Measurements from ENCODE around the gene LGR4.

The LGR4 gene

DNA sequence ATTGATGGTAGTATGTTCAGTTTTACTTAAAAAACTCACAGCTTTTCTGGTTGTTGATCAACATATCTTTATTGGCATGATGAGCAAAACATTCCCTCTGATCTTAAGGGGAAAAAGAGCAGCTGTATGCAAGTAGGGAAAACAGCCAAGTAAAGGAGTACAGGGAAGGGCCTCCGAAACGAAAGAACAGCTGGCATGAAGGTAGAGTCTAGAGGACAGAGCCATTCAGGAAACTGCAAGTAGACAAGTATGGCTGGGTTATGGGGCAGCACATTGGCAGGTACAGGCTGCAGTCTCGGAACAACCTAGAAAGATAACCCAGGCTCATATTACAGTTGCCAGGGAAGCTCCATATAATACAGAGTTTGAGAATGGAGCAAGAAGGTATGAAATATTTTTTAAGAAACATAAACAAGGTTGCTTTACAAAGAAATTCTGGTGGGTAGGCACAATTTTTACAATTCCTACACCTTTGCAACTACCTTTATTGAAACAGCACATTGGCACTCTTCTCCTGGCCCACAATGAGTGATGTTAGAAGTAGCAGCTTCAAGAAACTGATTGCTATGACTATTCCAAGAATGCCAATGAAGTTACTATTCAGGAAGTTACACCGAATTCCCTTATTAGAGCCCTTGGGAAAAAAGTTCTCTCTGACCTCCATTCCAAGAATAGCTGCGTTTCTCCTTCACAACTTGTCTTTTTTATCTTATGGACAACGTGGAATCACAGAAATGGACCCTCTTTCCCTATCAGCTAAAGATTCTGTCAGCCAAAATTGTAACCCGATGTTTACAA lies 45.2 kb downstream of the LGR4 start:
- no peak for DNase-seq (ENCODE audit: low read depth in 2 of 2)

DNA sequence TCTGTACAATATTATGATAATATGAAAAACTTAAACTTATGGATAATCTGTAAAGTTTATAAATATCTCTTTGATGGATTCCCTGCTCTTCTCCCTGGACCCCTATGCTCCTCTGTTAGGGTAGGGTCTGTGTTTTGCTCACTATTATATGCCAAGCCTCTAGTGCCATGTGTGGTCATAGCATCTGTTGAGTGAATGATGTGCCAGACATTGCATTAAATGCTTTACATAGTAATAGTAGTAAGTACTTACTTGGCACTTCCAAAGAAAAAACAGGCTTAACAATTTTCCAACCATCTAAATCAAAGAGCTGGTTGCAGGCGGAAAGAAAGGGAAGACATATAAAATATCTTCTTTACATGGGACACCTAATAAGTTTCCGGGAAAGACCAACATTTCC lies 46.8 kb downstream of the LGR4 start:
- DNase-seq (ENCODE audit: low read depth in 2 of 2): no peak

DNA sequence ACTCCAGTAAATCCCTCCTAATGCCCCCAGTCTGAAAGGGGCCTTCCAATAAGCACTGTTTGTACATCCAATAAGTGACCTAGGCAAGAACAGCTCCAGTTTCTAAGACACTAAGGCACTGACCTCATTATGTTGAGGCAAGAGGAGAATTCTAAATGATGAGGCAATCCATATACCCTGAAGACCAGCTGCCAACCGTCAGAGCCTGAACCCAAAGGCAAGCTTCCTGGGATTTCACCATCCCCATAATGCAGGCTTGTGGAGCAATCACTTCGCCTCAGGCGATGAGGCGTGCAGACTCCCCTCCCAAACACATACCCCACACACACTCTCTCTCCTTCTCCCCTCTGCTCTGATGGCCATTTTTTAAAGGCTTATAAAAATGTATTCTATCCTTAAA lies 49.5 kb downstream of the LGR4 start:
- DNase-seq (ENCODE audit: low read depth in 2 of 2): no peak

DNA sequence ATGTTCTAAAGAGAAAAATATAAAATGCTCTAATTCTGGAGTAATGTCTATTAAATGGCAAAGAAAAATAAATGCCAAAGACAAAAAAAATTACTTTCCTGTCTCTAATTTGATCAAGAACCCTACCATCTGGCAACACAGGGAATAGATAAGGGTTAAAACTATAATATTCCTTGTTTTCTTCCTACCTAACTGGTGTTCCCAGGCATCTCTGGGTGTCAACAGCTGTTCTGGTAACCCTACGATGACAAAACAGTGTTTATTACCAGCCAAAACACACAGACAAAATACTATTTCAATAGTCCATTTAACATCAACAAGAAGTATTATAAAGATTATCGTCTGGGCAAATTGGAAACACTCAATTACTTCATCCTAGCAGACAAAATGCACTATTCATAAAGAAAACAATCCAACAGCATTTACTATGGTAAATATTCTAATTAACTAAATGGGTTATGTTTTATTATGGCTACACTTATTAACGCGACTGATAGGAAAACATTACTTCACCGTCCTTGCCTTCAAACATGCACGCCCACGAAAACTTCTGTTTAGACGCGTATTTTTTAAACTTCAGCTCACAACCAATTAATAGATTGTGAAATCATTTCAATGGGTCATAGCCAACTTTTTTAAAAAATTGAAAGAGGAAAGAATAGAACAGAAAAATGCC lies 50.6 kb downstream of the LGR4 start:
- DNase-seq (ENCODE audit: low read depth in 2 of 2): no peak

DNA sequence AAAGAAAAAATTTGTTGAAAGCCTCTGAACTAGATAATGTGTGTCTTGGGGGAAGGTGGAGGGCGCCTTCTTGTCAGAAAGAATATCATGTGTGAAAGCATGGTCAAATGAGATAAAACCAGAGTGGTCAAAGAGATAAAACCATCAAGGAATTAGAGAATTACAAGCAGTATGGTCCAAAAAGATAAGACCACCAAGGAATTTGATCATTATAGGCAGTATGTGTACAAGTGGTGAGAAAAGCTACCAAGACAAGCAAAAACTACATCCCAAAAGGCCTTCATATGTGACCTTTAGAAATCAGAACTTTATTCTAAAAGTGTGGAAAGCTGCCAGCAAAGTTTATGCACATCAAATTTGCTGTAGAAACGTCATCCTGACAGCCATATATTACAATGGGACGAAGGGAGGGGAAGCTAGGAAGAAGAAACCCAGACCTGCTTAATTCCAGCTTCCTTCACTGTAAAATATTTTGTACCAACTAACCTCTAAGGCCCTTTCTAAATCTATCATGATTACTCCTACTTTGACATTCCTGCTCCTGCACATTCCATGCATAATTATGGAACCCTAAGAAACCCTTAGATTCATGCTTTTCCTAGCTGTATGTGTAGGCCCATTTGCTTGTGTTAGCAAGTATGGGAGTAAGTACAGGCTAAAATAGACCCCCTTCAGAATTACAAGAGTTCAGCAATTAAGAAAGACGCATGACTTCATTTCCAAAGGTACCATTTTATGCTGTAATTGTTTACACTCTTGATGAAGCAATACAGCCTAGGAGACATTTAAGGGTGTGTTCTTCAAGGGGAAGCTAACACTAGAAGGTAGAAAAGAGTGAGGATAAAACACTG lies 51.6 kb downstream of the LGR4 start:
- no peak for DNase-seq (ENCODE audit: low read depth in 2 of 2)

DNA sequence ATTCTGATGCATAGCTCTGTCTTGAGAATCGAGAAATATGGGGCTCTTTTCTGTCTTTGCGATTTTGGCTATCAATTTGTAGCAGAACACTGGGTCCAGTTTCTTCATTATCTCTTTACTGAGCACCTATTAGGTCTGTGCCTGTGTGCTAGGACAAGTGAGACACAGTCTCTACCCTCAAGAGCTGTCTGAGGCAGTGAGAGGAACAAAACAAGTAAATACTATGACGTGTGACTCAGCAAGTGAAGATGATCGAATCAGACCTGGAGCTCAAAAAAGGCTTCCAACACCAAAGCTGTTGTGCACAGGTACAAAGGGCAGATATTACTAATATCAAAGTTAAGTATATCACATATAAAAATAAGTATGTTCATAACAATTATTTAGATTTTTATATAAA lies 52.4 kb downstream of the LGR4 start:
- DNase-seq (ENCODE audit: low read depth in 2 of 2): no peak

DNA sequence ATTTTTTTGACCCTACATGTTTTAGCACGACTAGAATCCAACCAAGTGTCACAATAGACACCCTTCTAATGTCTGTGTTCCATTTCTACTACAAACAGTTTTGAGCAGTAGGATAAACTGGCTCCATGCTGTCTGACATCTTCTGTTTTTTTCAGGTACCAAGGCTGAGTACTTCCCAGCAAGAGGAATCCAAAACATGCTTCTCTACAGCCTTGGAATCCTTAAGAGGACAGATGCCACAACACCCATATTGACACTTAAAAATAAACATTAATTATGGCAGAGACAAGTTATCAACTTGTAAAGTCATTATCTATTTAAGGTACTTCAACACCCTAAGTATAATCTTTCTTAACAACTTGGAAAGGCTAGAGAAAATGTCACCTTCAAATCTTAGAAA lies 54.2 kb downstream of the LGR4 start:
- no peak for DNase-seq (ENCODE audit: low read depth in 2 of 2)

DNA sequence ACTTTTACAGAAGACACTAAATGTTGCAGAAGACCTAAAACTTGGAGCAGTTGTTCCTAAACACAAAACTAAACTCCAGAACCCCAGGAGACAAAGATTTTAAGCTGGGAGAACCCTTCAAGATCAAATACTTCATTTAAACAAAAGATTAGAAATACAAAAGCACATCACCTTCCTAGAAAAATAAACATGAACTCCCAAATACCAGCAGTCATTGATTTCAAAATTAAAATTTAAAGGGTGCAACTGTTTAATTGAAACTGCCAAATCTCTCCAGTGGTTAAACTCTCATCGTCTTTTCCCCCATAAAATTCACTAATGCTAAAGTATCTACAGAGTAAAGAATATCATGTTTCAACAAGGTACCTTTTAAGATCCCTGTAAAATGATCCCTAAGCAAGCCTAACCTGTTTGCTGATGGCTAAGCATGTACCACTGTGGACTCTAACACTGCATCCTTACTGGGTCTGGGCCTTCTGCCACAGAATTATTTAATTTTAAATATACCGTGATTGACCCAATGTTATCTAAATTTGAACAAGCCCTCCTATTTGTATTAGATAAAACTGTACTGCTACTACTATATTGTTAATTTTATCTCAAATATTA lies 55.9 kb downstream of the LGR4 start:
- DNase-seq (ENCODE audit: low read depth in 2 of 2): no peak

DNA sequence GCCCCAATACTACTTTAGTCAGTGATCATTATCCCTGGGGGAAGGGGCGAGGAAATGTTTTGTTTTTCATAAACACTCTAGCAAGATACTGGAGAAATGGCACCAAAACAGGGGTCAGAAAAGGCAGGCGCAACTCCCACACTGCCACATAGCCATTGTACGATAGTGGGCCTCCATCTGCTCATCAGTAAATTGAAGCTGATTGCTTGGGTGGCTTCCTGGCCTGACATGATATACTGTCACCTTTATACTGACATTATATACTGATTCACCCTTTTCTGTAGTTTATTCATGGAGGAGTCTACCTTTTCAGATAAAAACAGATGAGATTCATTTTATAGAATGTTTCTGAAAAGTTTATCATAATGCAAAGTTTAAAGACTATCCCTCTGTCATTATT lies 57.9 kb downstream of the LGR4 start:
- DNase-seq (ENCODE audit: low read depth in 2 of 2): no peak

DNA sequence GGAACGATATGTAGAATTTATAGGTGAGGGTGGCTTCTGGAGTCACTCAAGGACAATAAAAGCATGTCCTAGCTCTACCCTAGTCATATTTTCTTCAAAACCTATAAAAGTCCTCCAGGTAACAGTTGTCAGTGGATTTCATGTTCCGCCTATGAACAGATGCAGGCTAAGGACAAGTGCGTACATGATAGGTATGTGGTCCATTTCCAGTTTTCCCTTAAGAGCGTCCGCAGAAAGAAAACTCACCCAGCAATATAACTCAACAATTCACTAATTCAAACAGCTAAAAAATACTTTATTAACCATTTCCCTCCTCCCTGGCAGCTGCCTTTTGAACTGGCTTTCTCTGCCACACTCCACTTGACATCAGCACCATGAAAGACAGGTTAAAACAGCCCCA lies 59.4 kb downstream of the LGR4 start:
- DNase-seq (ENCODE audit: low read depth in 2 of 2): no peak

DNA sequence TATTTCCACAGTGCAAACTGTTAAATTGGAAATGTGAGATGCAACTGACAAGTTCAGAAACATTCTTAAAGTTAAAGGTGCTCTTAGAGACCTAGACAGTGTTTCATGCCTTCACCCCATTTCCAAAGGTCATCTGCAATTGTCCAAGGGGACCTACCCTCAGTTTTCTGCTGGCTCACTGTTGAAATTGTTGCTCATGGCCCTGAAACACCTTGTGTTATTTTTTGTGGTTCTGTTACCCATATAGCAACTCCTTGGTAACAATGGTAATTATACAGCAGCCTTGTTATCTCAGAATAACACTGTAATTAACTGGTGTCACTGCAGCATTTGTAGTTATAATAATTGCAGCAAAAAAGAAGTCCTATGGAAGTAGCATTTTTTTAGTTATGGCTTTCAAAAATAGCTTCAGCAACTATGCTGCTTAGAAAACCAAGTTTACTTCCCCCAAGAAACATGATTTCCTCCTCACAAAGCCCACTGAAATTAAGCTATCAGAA lies 60.3 kb downstream of the LGR4 start:
- no peak for DNase-seq (ENCODE audit: low read depth in 2 of 2)

DNA sequence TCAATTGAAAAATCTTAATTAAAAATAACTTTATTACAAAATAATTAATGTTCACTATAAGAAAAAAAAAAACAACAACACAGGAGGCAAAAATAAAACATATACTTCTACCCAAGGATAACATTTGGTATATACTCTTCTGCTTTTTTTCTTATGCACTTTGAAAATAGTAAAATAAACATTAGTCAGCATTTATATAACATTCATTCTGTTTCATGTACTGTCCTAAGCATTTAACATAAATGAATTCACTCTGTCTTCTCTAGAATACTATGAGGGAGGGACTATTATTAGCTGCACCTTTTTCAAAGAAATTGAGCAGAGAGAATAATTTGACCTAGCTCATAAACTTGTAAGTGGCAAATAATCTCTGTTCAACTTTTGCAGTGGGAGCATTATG lies 61.3 kb downstream of the LGR4 start:
- no peak for DNase-seq (ENCODE audit: low read depth in 2 of 2)

DNA sequence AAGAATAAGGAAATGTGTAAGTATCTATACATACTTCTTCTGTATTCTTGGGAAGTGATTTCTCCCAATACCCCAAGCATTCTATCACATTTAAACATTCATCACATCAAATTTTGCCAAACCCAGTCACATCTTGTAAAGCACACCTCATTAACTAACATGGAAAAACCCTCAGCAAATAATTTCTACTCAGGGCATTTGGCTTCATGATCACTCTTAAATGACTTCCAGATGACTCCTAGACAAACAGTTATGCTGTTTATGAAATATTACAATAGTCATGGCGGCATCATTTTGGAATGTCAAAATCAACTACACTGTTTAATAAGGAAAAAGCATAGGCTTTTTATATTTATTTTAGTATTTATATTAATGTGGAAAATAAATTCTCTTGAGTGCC lies 62.3 kb downstream of the LGR4 start:
- DNase-seq (ENCODE audit: low read depth in 2 of 2): no peak

DNA sequence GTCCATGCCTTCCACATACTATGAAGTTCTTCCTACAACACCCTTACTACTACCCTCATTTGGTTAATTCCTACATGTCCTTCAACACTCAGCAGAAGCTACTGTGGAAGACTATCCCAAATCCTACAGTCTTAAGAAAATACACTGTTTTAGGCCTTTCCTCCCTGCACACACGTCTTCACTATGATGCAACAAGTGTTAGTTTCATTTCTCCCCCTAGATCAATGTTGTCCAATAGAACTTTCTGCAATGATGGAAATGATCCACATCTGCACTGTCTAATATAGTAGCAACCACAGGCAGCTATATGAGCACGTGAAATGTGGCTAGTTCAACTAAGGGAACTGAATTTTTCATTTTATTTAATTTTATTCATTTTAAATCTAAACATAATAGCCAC lies 62.8 kb downstream of the LGR4 start:
- no peak for DNase-seq (ENCODE audit: low read depth in 2 of 2)

DNA sequence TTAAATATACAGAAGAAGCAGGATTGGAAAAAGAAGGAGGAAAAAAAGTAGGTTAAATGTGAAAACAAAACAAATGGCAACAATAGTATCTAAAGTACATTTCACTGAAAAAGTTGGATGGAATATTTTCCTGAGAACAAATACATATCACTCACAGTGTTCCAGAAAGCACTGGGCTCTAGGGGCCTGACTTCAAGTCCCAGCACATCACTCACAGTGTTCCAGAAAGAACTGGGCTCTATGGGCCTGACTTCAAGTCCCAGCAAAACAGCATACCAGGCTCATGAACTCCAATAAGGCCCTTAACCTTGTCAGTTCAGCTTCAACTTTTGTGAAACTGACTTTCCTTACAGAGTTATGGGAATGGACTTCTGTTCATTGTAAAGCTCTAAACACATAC lies 63.5 kb downstream of the LGR4 start:
- no peak for DNase-seq (ENCODE audit: low read depth in 2 of 2)

DNA sequence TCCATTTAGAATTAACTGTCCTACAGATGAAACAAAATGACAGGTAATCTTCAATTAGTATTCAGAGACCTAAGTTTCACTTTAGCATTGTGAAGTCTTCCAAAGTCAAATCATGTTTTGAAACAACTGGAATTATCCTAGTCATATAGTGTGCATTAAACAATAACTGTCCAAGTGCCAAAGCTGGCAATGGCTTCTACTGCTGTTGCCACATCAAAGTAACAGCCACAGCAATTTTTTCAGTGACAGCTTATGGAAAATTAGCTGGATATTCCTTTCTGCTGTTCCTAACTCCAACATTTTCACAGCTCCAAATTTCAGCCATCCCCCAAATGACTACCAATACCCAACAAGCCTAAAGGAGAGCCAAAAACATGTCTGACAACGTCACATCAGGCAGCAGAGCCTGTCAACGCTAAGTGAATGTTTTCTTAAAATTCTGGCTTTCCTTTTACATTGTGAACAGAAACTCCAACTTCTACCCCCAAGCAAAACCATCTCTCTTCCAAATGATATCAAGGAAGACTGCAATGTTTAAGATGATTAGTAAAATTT lies 64.3 kb downstream of the LGR4 start:
- no peak for DNase-seq (ENCODE audit: low read depth in 2 of 2)

DNA sequence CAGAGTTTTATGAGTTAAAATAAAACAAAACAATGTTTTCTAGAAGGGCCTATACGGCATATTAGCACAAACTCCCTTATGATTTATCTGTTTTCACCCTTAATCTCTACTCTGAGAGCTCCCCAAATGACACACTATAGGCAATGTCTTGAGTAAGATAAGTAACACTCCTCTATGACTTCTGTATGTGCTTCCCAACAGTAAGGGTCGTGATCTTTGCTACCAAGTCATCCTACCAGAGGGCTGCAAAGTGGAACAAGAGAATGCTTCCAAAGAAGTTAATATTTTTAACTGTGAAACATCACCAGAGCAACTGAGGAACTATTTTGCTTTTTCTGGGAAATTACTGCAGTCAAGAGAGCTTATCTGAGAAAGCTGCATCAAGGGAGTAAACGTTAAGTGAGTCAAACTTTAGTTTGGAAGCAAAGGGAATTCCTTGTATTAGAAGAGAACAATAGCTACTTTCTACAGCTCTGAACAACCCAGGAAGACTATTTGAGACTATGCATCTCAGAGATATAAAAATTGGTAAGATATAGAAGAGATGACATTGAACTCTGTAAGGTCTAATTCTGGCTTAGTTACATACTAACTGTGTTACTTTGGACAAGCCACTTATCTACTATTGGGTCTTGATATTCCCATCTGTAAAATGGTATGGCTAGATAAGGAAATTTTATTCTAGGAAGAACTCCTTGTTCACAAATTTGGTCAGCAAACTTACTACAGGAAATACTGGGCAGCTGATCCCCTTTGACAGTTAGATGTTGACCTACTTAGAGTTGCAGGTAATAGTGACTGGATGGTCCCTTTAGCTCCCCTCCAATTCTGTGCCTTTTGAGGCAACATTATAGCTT lies 65.9 kb downstream of the LGR4 start:
- no peak for DNase-seq (ENCODE audit: low read depth in 2 of 2)

DNA sequence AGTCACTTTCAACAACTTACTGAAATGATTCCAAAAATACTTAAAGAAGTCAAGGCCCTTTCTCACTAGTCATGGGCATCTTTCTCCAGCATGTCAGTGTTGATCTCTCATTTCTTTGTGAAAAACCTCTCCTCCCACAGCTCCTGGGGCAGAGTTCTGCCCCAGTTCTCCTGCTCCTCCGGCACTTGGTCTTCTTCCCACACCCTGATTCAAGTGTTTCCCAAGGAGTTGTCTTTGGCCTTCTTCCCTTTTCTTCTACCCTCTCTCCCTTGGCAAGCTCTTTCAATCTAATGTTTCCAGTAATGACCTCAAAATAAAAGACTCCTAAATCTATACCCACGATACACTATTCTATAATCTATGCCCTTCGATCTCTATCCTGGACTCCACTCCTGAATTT lies 67.5 kb downstream of the LGR4 start:
- no peak for DNase-seq (ENCODE audit: low read depth in 2 of 2)

DNA sequence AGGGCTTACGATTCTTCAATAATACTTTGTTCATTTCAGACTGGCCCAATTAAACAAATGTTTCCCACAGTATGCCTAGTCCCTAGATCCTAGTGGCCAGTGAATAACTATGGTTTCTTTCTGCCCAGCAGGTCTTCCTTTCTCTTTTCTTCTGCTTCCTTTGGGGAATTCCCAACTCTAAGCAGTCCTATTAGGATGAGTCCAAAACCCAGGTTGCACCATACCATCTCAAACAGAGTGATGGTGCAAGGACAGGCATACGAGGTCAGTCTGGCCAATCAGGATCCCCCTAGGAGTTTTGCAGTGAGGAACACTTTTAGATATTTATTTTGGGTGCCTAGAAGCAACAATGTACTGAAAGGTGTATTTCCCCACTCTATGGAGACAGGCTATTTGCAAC lies 68.2 kb downstream of the LGR4 start:
- no peak for DNase-seq (ENCODE audit: low read depth in 2 of 2)

DNA sequence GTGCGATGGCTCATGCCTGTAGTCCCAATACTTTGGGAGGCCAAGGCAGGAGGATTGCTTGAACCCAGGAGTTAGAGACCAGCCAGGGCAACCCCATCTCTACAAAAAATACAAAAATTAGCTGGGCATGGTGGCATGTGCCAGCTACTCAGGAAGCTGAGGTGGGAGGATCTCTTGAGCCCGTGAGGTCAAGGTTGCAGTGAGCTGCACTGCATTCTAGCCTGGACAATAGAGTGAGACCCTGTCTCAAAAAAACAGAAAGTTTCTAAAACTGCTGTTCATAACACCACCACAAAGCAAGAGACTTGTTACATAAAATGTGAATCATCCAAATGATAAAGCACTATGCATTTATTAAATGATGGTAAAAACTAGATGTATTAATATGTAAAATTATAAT lies 69.4 kb downstream of the LGR4 start:
- no peak for DNase-seq (ENCODE audit: low read depth in 2 of 2)

DNA sequence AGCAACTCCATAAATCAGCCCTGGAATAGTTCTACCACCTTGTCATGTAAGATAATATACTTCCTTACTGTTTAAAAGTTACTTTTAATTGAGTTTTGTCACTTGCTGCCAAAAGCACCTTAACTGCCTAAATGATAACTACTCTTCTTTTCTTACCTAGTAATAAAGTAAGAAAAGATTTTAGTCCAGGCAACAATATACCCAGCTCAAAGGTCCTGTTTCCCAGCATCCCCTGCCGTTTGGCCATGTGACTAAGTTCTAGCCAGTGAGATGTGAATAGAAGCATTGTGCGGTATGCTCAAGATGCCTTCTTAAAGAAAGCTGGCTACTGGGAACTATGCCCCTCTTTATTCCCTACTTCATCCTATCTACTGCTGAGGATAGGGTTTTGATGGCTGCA lies 70.1 kb downstream of the LGR4 start:
- DNase-seq (ENCODE audit: low read depth in 2 of 2): no peak

Data from stimulated activated CD8-positive, alpha-beta memory T cell treated with anti-CD3 and anti-CD28 coated beads, Interleukin-15, amount 100 ng/mL, for 4 hours (primary cell).